Measurements from ENCODE around the gene COQ8A. TPM values are rescaled to one million over a fixed set of nuclear protein-coding genes. Genes with fewer than 3 reads are reported as not detected.

COQ8A gene
- total RNA-seq, 1 experiment from 2014 or later: 39.4 TPM

GRCh38 chr1:226949401-226949800 lies 9.3 kb downstream of the COQ8A start:
- no peaks in the 10 kb centered on the region for H3K27me3 Mint-ChIP-seq (ENCODE audit: low read depth)
- no peak overlapping the region for H3K27ac Mint-ChIP-seq
- TF ChIP-seq USF2 (CRISPR knock-in tag; IDR thresholded peaks at IDR 0.05): no peak
- no peak for TF ChIP-seq JUN (CRISPR knock-in tag; IDR thresholded peaks at IDR 0.05)
- no peak for TF ChIP-seq AR (CRISPR knock-in tag; IDR thresholded peaks at IDR 0.05)
- TF ChIP-seq MYBL2 (CRISPR knock-in tag; IDR thresholded peaks at IDR 0.05): no peak
- no peak for TF ChIP-seq SMAD4 (CRISPR knock-in tag; IDR thresholded peaks at IDR 0.05)
- TF ChIP-seq ZNF138 (CRISPR knock-in tag; conservative IDR thresholded peaks at IDR 0.05): no peak
- TF ChIP-seq ZNF219 (CRISPR knock-in tag; IDR thresholded peaks at IDR 0.05; ENCODE audit: borderline replicate concordance): no peak
- TF ChIP-seq NR3C1 (CRISPR knock-in tag; conservative IDR thresholded peaks at IDR 0.05; ENCODE audit: low read depth): no peak
- no peak for TF ChIP-seq FOXJ3 (CRISPR knock-in tag; IDR thresholded peaks at IDR 0.05; ENCODE audit: borderline replicate concordance)
- TF ChIP-seq NR2C2 (CRISPR knock-in tag; IDR thresholded peaks at IDR 0.05): no peak
- TF ChIP-seq NFATC4 (CRISPR knock-in tag; IDR thresholded peaks at IDR 0.05): no peak
- no peak for TF ChIP-seq ZNF281 (CRISPR knock-in tag; IDR thresholded peaks at IDR 0.05)
- DNase-seq (ENCODE audit: low spot score) (no peak), ATAC-seq (no peak)
- H3K9me3 Mint-ChIP-seq: peaks cover 8% of the 10 kb centered on the region
- H3K4me3 Mint-ChIP-seq: no peak overlapping the region
- H3K36me3 Mint-ChIP-seq: peaks cover 5% of the 10 kb centered on the region
- CTCF ChIA-PET: interaction anchor here (1.9 kb wide), 1 partner anchor 341 kb away, joined by 5 read pairs; no protein-coding TSS in a partner anchor
- peaks cover 32% of the 10 kb centered on the region for H3K4me1 Mint-ChIP-seq
- POLR2A ChIA-PET: interaction anchor here (0.5 kb wide), 1 partner anchor 11 kb away, joined by 5 read pairs; no protein-coding TSS in a partner anchor

GRCh38 chr1:226950316-226950715 lies 10.2 kb downstream of the COQ8A start:
- peaks cover 11% of the 10 kb centered on the region for H3K36me3 Mint-ChIP-seq
- H3K27ac Mint-ChIP-seq: no peak overlapping the region
- ATAC-seq: no peak
- no peaks in the 10 kb centered on the region for H3K27me3 Mint-ChIP-seq (ENCODE audit: low read depth)
- CTCF ChIA-PET: interaction anchor here (0.8 to 1.9 kb wide), 3 partner anchors 324 to 341 kb away, joined by 3 to 6 read pairs (median 5); no protein-coding TSS in a partner anchor
- H3K4me1 Mint-ChIP-seq: peaks cover 22% of the 10 kb centered on the region
- POLR2A ChIA-PET: no interaction called here
- TF ChIP-seq ZBTB21 (CRISPR knock-in tag; IDR thresholded peaks at IDR 0.05; ENCODE audit: borderline replicate concordance): no peak
- TF ChIP-seq HMGXB4 (CRISPR knock-in tag; IDR thresholded peaks at IDR 0.05): no peak
- TF ChIP-seq MAX (CRISPR knock-in tag; IDR thresholded peaks at IDR 0.05): no peak
- no peak for TF ChIP-seq AFF4 (CRISPR knock-in tag; IDR thresholded peaks at IDR 0.05; ENCODE audit: borderline replicate concordance)
- TF ChIP-seq GTF2I (CRISPR knock-in tag; conservative IDR thresholded peaks at IDR 0.05): no peak
- TF ChIP-seq ZNF671 (CRISPR knock-in tag; IDR thresholded peaks at IDR 0.05): no peak
- no peak for TF ChIP-seq ZNF423 (CRISPR knock-in tag; IDR thresholded peaks at IDR 0.05)
- TF ChIP-seq TP53 (CRISPR knock-in tag; IDR thresholded peaks at IDR 0.05): no peak
- H3K4me3 Mint-ChIP-seq: no peak overlapping the region
- peaks cover 14% of the 10 kb centered on the region for H3K9me3 Mint-ChIP-seq
- DNase-seq (ENCODE audit: low spot score): no peak

Measured in WTC11 (cell line).